Mesothelial cell of epicardium (in vitro differentiated cells): ENCODE results near the gene MYBPC3. TPM values are rescaled to one million over a fixed set of nuclear protein-coding genes. Genes with fewer than 3 reads are reported as not detected.

Experiments used
- DNase-seq, 2 experiments: peaks; one replicate each; pipeline ENCODE4 v3.0.0; 2021; ENCODE audit warnings: low spot score in 2 of 2; ENCODE audit not compliant: unreplicated experiment in 2 of 2
- H3K27ac Mint-ChIP-seq: 2 replicates; pipeline ENCODE4 v1.8.0; 2021; ENCODE audit warnings: mixed read lengths
- H3K27me3 Mint-ChIP-seq: 2 replicates; pipeline ENCODE4 v1.8.0; 2021; ENCODE audit warnings: low read depth, mixed read lengths
- H3K36me3 Mint-ChIP-seq: 2 replicates; pipeline ENCODE4 v1.8.0; 2021; ENCODE audit warnings: mixed read lengths
- H3K4me1 Mint-ChIP-seq: 2 replicates; pipeline ENCODE4 v1.8.0; 2021; ENCODE audit warnings: mixed read lengths
- H3K4me3 Mint-ChIP-seq: 2 replicates; pipeline ENCODE4 v1.8.0; 2021; ENCODE audit warnings: mild to moderate bottlenecking, moderate library complexity, mixed read lengths
- H3K9me3 Mint-ChIP-seq: 2 replicates; pipeline ENCODE4 v1.8.0; 2021; ENCODE audit warnings: mixed read lengths
- CTCF ChIP-seq: fragments of 200-600 bp; sonication (generic); IDR thresholded peaks from one replicate; pipeline ENCODE4 v1.5.0; 2021; ENCODE audit warnings: antibody characterized with exemption; ENCODE audit not compliant: unreplicated experiment
- total RNA-seq: library from RNA; stranded (reverse); gene quantifications from 3 replicates; pipeline ENCODE4 v1.2.1, GENCODE V29; 2021

MYBPC3 gene
- total RNA-seq, 1 donor from 2014 or later = not detected

GRCh38 chr11:47372422-47372821 lies 19.9 kb upstream of the MYBPC3 start:
- Mint-ChIP-seq H3K27me3 (peaks cover 4% of the 10 kb centered on the region), H3K9me3 (no peaks in the 10 kb centered on the region), H3K36me3 (no peaks in the 10 kb centered on the region), H3K4me1 (no peaks in the 10 kb centered on the region), H3K4me3 (no peak overlapping the region), H3K27ac (no peak overlapping the region)
- no peak for TF ChIP-seq CTCF
- no peak for DNase-seq

- Mint-ChIP-seq H3K27ac (no peak overlapping the region), H3K4me1 (no peaks in the 10 kb centered on the region), H3K27me3 (peaks cover 10% of the 10 kb centered on the region), H3K9me3 (no peaks in the 10 kb centered on the region), H3K4me3 (no peak overlapping the region), H3K36me3 (no peaks in the 10 kb centered on the region)
- no peak for DNase-seq
- no peak for TF ChIP-seq CTCF
Measured at GRCh38 chr11:47369676-47370075, 17.2 kb upstream of the MYBPC3 start.

GRCh38 chr11:47366020-47366490 lies 13.6 kb upstream of the MYBPC3 start:
- H3K27me3 Mint-ChIP-seq = peaks cover 10% of the 10 kb centered on the region
- H3K27ac Mint-ChIP-seq = no peak overlapping the region
- no peak for TF ChIP-seq CTCF
- no peaks in the 10 kb centered on the region for H3K9me3 Mint-ChIP-seq
- H3K4me3 Mint-ChIP-seq = no peak overlapping the region
- no peaks in the 10 kb centered on the region for H3K4me1 Mint-ChIP-seq
- H3K36me3 Mint-ChIP-seq = no peaks in the 10 kb centered on the region
- DNase-seq = no peak

- H3K36me3 Mint-ChIP-seq = no peaks in the 10 kb centered on the region
- DNase-seq = no peak
- H3K4me3 Mint-ChIP-seq = no peak overlapping the region
- TF ChIP-seq CTCF = no peak
- no peaks in the 10 kb centered on the region for H3K9me3 Mint-ChIP-seq
- no peak overlapping the region for H3K27ac Mint-ChIP-seq
- H3K27me3 Mint-ChIP-seq = peaks cover 3% of the 10 kb centered on the region
- H3K4me1 Mint-ChIP-seq = no peaks in the 10 kb centered on the region
Measured at GRCh38 chr11:47361419-47361818, 8.9 kb upstream of the MYBPC3 start.

GRCh38 chr11:47360341-47360740 lies 7.8 kb upstream of the MYBPC3 start:
- H3K9me3 Mint-ChIP-seq = no peaks in the 10 kb centered on the region
- no peaks in the 10 kb centered on the region for H3K27me3 Mint-ChIP-seq
- H3K36me3 Mint-ChIP-seq = no peaks in the 10 kb centered on the region
- H3K27ac Mint-ChIP-seq = no peak overlapping the region
- no peak for DNase-seq
- TF ChIP-seq CTCF = no peak
- H3K4me1 Mint-ChIP-seq = no peaks in the 10 kb centered on the region
- H3K4me3 Mint-ChIP-seq = no peak overlapping the region

- no peaks in the 10 kb centered on the region for H3K36me3 Mint-ChIP-seq
- no peak overlapping the region for H3K27ac Mint-ChIP-seq
- no peaks in the 10 kb centered on the region for H3K9me3 Mint-ChIP-seq
- peaks cover 3% of the 10 kb centered on the region for H3K4me1 Mint-ChIP-seq
- H3K27me3 Mint-ChIP-seq = no peaks in the 10 kb centered on the region
- DNase-seq = no peak
- TF ChIP-seq CTCF = no peak
- H3K4me3 Mint-ChIP-seq = no peak overlapping the region
Measured at GRCh38 chr11:47359586-47359985, 7.1 kb upstream of the MYBPC3 start.
